ENCODE results near the gene ATP8A2.

The ATP8A2 gene

DNA sequence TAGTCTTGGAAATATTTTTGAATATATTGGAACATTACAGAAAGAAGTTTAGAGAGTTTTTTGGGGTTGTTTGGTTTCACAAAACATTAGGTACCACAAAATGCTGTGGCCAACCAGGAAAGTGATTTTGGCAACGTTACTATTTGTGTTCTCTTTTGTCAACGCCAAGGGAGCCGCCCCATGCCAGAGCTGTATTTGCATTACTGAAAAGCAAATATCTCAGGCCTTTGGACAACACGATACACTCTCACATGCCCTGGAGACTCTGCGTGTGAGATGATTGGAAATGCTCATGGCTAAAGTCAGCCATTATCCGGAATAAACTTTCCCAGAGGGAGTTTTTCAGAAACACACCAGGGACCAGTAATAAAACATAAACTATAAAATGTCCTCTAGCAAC, 355.5 kb downstream of the ATP8A2 start:
- H3K27ac ChIP-seq (ENCODE audit: low read depth, low read length) = no peak overlapping the region
- H3K4me3 ChIP-seq (ENCODE audit: low read depth in 1 of 5, low read length in 5 of 5) = no peak overlapping the region
- no peaks in the 10 kb centered on the region for H3K36me3 ChIP-seq (ENCODE audit: control insufficient read depth in 5 of 5, insufficient read depth in 5 of 5, low read length in 5 of 5)
- no peaks in the 10 kb centered on the region for H3K27me3 ChIP-seq (ENCODE audit: control insufficient read depth in 5 of 5, insufficient read depth in 4 of 5, low read length in 5 of 5)
- H3K4me1 ChIP-seq (ENCODE audit: control insufficient read depth in 5 of 5, insufficient read depth in 5 of 5, low read length in 5 of 5) = no peaks in the 10 kb centered on the region
- no peak overlapping the region for H3K9ac ChIP-seq (ENCODE audit: low read length in 5 of 5)
- H3K9me3 ChIP-seq (ENCODE audit: control insufficient read depth in 5 of 5, low read length in 5 of 5) = no peaks in the 10 kb centered on the region

DNA sequence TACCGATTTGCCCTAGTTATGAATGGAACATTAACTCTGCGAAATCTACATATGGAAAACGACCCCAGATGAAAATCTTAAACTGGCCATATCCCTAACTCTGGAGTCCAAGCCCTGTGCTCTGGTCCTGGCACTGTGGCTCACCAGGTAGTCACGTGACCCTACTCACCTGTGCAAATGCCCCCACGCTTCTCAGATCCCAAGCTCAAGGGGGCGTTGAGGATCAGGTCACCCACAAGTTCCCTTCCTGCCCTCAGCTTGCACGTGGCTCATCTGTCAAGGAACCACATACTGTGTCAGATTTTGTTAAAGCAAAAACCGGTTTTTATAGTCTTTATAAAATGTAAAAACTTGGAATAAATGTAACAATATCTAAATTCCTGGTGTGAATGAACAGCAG, 356.0 kb downstream of the ATP8A2 start:
- no peaks in the 10 kb centered on the region for H3K4me1 ChIP-seq (ENCODE audit: control insufficient read depth in 5 of 5, insufficient read depth in 5 of 5, low read length in 5 of 5)
- H3K9ac ChIP-seq (ENCODE audit: low read length in 5 of 5) = no peak overlapping the region
- no peaks in the 10 kb centered on the region for H3K36me3 ChIP-seq (ENCODE audit: control insufficient read depth in 5 of 5, insufficient read depth in 5 of 5, low read length in 5 of 5)
- H3K4me3 ChIP-seq (ENCODE audit: low read depth in 1 of 5, low read length in 5 of 5) = no peak overlapping the region
- no peak overlapping the region for H3K27ac ChIP-seq (ENCODE audit: low read depth, low read length)
- no peaks in the 10 kb centered on the region for H3K9me3 ChIP-seq (ENCODE audit: control insufficient read depth in 5 of 5, low read length in 5 of 5)
- H3K27me3 ChIP-seq (ENCODE audit: control insufficient read depth in 5 of 5, insufficient read depth in 4 of 5, low read length in 5 of 5) = no peaks in the 10 kb centered on the region

GRCh38 chr13:25729201-25729600, 357.4 kb downstream of the ATP8A2 start:
- Histone ChIP-seq H3K9me3 (ENCODE audit: control insufficient read depth in 5 of 5, low read length in 5 of 5) (no peaks in the 10 kb centered on the region), H3K36me3 (ENCODE audit: control insufficient read depth in 5 of 5, insufficient read depth in 5 of 5, low read length in 5 of 5) (no peaks in the 10 kb centered on the region), H3K4me1 (ENCODE audit: control insufficient read depth in 5 of 5, insufficient read depth in 5 of 5, low read length in 5 of 5) (no peaks in the 10 kb centered on the region), H3K9ac (ENCODE audit: low read length in 5 of 5) (no peak overlapping the region), H3K27ac (ENCODE audit: low read depth, low read length) (no peak overlapping the region), H3K4me3 (ENCODE audit: low read depth in 1 of 5, low read length in 5 of 5) (no peak overlapping the region), H3K27me3 (ENCODE audit: control insufficient read depth in 5 of 5, insufficient read depth in 4 of 5, low read length in 5 of 5) (no peaks in the 10 kb centered on the region)

- Histone ChIP-seq H3K27ac (ENCODE audit: low read depth, low read length) (no peak overlapping the region), H3K4me1 (ENCODE audit: control insufficient read depth in 5 of 5, insufficient read depth in 5 of 5, low read length in 5 of 5) (no peaks in the 10 kb centered on the region), H3K9ac (ENCODE audit: low read length in 5 of 5) (no peak overlapping the region), H3K27me3 (ENCODE audit: control insufficient read depth in 5 of 5, insufficient read depth in 4 of 5, low read length in 5 of 5) (no peaks in the 10 kb centered on the region), H3K4me3 (ENCODE audit: low read depth in 1 of 5, low read length in 5 of 5) (no peak overlapping the region), H3K36me3 (ENCODE audit: control insufficient read depth in 5 of 5, insufficient read depth in 5 of 5, low read length in 5 of 5) (no peaks in the 10 kb centered on the region), H3K9me3 (ENCODE audit: control insufficient read depth in 5 of 5, low read length in 5 of 5) (no peaks in the 10 kb centered on the region)
These were observed 359.3 kb downstream of the ATP8A2 start for GRCh38 chr13:25731037-25731436.

DNA sequence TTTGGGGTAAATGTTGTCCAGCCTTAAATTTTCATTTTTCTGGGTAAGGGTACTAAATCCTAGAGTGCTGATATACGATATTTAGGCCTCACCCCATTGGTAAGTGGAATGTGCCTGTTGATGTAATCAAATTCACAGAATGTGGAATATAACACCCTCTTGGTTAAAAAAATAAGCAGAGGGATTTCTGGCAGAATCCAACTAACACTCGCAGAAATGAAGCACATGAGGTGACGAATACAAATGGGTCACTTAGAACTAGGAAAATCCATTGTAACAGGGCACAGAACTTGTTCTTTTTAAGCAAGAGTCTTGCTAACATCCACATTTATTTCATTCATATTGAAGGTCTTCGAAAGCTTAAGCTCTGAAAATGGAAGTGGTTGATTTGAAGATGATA, 359.8 kb downstream of the ATP8A2 start:
- H3K4me1 ChIP-seq (ENCODE audit: control insufficient read depth in 5 of 5, insufficient read depth in 5 of 5, low read length in 5 of 5) = no peaks in the 10 kb centered on the region
- no peak overlapping the region for H3K9ac ChIP-seq (ENCODE audit: low read length in 5 of 5)
- H3K9me3 ChIP-seq (ENCODE audit: control insufficient read depth in 5 of 5, low read length in 5 of 5) = no peaks in the 10 kb centered on the region

DNA sequence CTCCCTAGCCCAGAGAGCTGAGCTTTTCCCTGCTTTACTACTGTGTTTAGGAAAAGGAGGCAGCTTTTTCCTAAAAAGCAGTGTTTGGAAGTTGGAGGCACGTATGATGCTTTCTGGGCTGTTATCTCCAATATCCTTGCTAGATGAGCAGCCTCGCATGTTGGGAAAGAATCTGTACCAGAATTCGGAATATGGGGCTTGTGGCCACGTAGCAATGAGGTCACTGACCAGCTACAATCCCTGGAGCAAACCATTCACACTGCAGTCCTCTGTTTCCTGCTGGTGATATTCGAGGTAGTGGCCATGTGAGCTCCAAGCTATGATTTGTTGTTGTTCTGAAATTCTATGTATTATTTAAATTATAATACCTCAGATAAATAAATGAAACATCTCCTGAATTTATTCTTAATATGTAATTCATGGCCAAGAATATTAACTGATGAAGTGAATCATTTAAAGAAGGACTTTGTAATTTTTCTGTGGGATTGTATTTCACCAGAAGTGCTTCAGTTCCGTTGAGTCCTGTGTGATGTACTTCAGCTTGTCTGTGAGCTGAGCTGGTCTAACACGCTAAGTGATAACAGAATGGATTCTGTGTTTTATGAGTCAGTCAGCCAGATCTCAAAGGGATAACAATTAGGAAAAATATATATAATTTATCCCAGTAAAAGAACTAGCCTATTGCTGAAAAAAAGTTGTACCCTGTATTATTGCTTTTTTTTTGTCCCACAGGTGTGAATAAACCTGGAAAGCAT, 360.5 kb downstream of the ATP8A2 start:
- Histone ChIP-seq H3K4me1 (ENCODE audit: control insufficient read depth in 5 of 5, insufficient read depth in 5 of 5, low read length in 5 of 5) (peaks cover 0 to 3% (median 0%) of the 10 kb centered on the region in 5 donors), H3K9ac (ENCODE audit: low read length in 5 of 5) (no peak overlapping the region), H3K27ac (ENCODE audit: low read depth, low read length) (no peak overlapping the region), H3K9me3 (ENCODE audit: control insufficient read depth in 5 of 5, low read length in 5 of 5) (no peaks in the 10 kb centered on the region), H3K4me3 (ENCODE audit: low read depth in 1 of 5, low read length in 5 of 5) (no peak overlapping the region), H3K36me3 (ENCODE audit: control insufficient read depth in 5 of 5, insufficient read depth in 5 of 5, low read length in 5 of 5) (no peaks in the 10 kb centered on the region), H3K27me3 (ENCODE audit: control insufficient read depth in 5 of 5, insufficient read depth in 4 of 5, low read length in 5 of 5) (no peaks in the 10 kb centered on the region)

More for the DNA sequence above, 359.8 kb downstream of the ATP8A2 start:
- H3K4me3 ChIP-seq (ENCODE audit: low read depth in 1 of 5, low read length in 5 of 5) = no peak overlapping the region
- no peaks in the 10 kb centered on the region for H3K36me3 ChIP-seq (ENCODE audit: control insufficient read depth in 5 of 5, insufficient read depth in 5 of 5, low read length in 5 of 5)
- H3K27me3 ChIP-seq (ENCODE audit: control insufficient read depth in 5 of 5, insufficient read depth in 4 of 5, low read length in 5 of 5) = no peaks in the 10 kb centered on the region
- no peak overlapping the region for H3K27ac ChIP-seq (ENCODE audit: low read depth, low read length)

DNA sequence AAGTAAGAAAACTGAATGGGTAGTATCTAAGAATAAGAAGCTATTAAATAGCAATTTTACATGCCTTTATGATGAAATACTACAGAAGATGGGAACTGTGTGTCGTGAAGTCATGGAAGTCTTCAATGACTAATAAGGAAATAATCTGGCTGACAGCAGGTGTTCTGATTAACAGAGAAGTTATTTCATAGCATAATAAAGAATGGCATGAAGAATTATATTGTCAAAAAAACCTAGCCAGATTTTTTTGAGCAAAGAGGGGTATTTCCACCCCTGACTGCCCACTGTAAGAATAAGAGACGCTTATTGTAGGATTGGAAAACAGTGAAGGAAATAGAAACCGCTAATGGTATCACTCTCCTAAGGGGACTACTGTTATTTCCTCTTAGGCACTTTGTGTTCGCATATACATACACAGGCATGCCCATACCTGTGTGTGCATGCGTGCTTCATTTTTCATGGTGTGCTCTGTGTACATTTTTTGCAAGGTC, 361.3 kb downstream of the ATP8A2 start:
- H3K4me1 ChIP-seq (ENCODE audit: control insufficient read depth in 5 of 5, insufficient read depth in 5 of 5, low read length in 5 of 5) = peaks cover 0 to 4% (median 1%) of the 10 kb centered on the region in 5 donors
- no peak overlapping the region for H3K27ac ChIP-seq (ENCODE audit: low read depth, low read length)
- no peaks in the 10 kb centered on the region for H3K9me3 ChIP-seq (ENCODE audit: control insufficient read depth in 5 of 5, low read length in 5 of 5)
- no peak overlapping the region for H3K9ac ChIP-seq (ENCODE audit: low read length in 5 of 5)
- H3K27me3 ChIP-seq (ENCODE audit: control insufficient read depth in 5 of 5, insufficient read depth in 4 of 5, low read length in 5 of 5) = no peaks in the 10 kb centered on the region
- no peak overlapping the region for H3K4me3 ChIP-seq (ENCODE audit: low read depth in 1 of 5, low read length in 5 of 5)
- no peaks in the 10 kb centered on the region for H3K36me3 ChIP-seq (ENCODE audit: control insufficient read depth in 5 of 5, insufficient read depth in 5 of 5, low read length in 5 of 5)

DNA sequence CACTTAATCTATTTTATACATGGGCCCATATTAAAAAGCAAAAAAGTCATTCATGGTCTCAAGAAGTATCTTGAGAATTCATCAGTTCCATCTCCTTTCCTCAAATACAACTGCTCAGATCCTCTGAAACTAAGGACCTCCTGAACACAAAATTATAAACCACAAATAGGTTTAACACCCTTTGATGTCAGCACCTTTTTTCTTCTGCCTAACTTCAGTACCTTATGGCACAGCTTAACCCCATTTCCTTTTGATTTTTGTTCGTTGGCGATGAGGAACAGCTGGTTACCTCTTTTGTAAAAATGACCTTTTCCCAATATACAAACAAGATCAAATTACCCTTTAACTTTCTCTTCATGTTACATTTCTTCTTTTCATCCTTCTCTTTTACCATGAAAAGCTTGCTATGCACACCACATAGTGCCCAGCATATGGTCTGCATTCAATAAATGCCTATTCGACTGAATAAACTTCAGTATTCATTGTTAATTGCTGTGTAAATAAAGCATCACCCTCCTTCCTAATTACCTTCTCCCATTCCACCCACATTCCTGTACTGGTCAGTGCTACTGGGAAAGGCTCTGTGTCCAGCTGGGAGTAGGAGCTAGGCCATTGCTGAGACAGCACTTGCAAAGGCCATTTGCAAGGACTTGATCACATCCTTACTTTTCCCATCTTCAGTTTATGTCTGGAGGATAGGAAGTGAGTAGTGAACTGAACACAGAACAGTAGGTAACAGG, 362.1 kb downstream of the ATP8A2 start:
- Histone ChIP-seq H3K4me3 (ENCODE audit: low read depth in 1 of 5, low read length in 5 of 5) (no peak overlapping the region), H3K27me3 (ENCODE audit: control insufficient read depth in 5 of 5, insufficient read depth in 4 of 5, low read length in 5 of 5) (no peaks in the 10 kb centered on the region), H3K36me3 (ENCODE audit: control insufficient read depth in 5 of 5, insufficient read depth in 5 of 5, low read length in 5 of 5) (no peaks in the 10 kb centered on the region), H3K9me3 (ENCODE audit: control insufficient read depth in 5 of 5, low read length in 5 of 5) (no peaks in the 10 kb centered on the region), H3K9ac (ENCODE audit: low read length in 5 of 5) (no peak overlapping the region), H3K27ac (ENCODE audit: low read depth, low read length) (no peak overlapping the region), H3K4me1 (ENCODE audit: control insufficient read depth in 5 of 5, insufficient read depth in 5 of 5, low read length in 5 of 5) (peaks cover 1 to 12% (median 9%) of the 10 kb centered on the region in 5 donors)

DNA sequence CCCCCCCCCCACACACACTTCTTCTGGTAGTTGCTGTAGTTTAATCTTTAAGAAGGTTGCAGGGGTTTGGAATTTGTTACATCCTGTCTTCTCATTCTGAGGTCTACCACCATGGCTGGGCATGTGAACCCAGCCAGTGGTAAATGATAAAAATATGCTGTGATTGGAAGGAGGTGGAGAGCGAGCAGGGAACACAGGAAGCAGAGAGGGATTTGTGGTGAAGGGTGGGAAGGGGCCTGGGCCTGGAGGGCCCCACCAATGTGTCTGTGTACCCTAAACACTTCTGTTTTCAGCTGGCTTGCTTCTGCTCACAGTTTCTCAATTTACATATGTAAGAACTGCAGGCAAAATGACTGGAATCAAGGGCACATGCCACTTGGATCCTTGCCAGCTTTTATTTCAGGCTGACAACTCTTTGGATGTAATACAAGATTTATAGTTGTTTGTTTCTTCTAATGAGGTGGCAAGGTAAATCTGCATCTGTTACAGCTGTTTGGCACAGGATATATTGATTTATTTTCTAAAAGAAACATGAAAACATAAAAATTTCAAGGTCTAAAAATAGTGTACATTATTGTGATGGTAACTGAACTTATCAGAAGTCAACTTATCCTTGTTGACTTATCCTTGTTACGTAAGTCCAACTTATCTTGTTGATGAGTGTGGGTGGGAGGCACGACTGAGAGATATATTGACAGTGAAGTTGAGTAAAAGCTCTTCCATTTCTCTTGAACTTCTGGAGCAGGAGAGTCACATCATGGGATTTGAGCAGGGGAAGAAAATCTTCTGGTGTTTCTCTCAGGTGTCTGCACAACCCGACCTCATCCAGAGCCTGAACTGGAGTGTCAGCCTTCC, 366.8 kb downstream of the ATP8A2 start:
- no peaks in the 10 kb centered on the region for H3K27me3 ChIP-seq (ENCODE audit: control insufficient read depth in 5 of 5, insufficient read depth in 4 of 5, low read length in 5 of 5)
- H3K36me3 ChIP-seq (ENCODE audit: control insufficient read depth in 5 of 5, insufficient read depth in 5 of 5, low read length in 5 of 5) = no peaks in the 10 kb centered on the region
- H3K27ac ChIP-seq (ENCODE audit: low read depth, low read length) = no peak overlapping the region
- peaks cover 3 to 15% (median 14%) of the 10 kb centered on the region in 5 donors for H3K4me1 ChIP-seq (ENCODE audit: control insufficient read depth in 5 of 5, insufficient read depth in 5 of 5, low read length in 5 of 5)
- H3K4me3 ChIP-seq (ENCODE audit: low read depth in 1 of 5, low read length in 5 of 5) = no peak overlapping the region
- H3K9ac ChIP-seq (ENCODE audit: low read length in 5 of 5) = no peak overlapping the region
- H3K9me3 ChIP-seq (ENCODE audit: control insufficient read depth in 5 of 5, low read length in 5 of 5) = no peaks in the 10 kb centered on the region
